Stomach (tissue), 9 donors: ENCODE measurements around the gene STX1A. TPM values are rescaled to one million over a fixed set of nuclear protein-coding genes. Genes with fewer than 3 reads are reported as not detected.
"Not testable (repeated sequence)": the region's sequence is repeated elsewhere in the genome, so short reads cannot be mapped to it uniquely, and the experiment has no call there.

ENCODE experiments used
- DNase-seq, 2 donors: peaks; one replicate each; pipeline versions ENCODE4 v3.0.0 to v3.0.0-alpha.2; 2013 to 2019
- H3K27ac ChIP-seq, 5 donors: fragments of 200-600 bp in 4 of 5; sonication (generic) in 4 of 5; one replicate each; pipeline ENCODE4 v1.5.1; 2013 to 2019; ENCODE audit warnings: mild to moderate bottlenecking in 1 of 5, moderate library complexity in 1 of 5
- H3K27me3 ChIP-seq, 3 donors: fragments of 200-600 bp; sonication (generic); one replicate each; pipeline ENCODE4 v1.5.1; 2017 to 2019; ENCODE audit warnings: mixed run types in 1 of 3
- H3K36me3 ChIP-seq, 4 donors: fragments of 200-600 bp; sonication (generic); 1 replicate in 3 of 4; 2 replicates in 1 of 4; pipeline ENCODE4 v1.5.1; 2016 to 2019
- H3K4me1 ChIP-seq, 4 donors: fragments of 200-600 bp; sonication (generic); one replicate each; pipeline ENCODE4 v1.5.1; 2016 to 2019
- H3K4me3 ChIP-seq, 4 donors: fragments of 200-600 bp; sonication (generic) in 3 of 4; one replicate each; pipeline ENCODE4 v1.5.1; 2016 to 2019; ENCODE audit warnings: mild to moderate bottlenecking in 1 of 4
- H3K9me3 ChIP-seq, 4 donors: fragments of 200-600 bp; sonication (generic); one replicate each; pipeline ENCODE4 v1.5.1; 2016 to 2019
- CTCF ChIP-seq, 7 experiments: fragments of 450-650 bp in 4 of 7; fragments of 200-600 bp in 3 of 7; sonication (generic) in 3 of 7; IDR thresholded peaks; one replicate each; pipeline ENCODE4 v1.5.1; 2016 to 2019; ENCODE audit warnings: antibody characterized with exemption in 7 of 7, control low read depth in 2 of 7, mild to moderate bottlenecking in 1 of 7
- EP300 ChIP-seq: sonication (generic); formaldehyde crosslinking; IDR thresholded peaks from one replicate; pipeline ENCODE4 v1.6.1; 2017; ENCODE audit warnings: antibody characterized with exemption
- POLR2A ChIP-seq, 4 donors: fragments of 450-650 bp; IDR thresholded peaks; one replicate each; pipeline ENCODE4 v1.6.1; 2016; ENCODE audit warnings: antibody characterized with exemption in 4 of 4, control low read depth in 2 of 4, mild to moderate bottlenecking in 1 of 4, moderate library complexity in 1 of 4
- POLR2AphosphoS5 ChIP-seq, 3 donors: sonication (generic); formaldehyde crosslinking; IDR thresholded peaks; one replicate each; pipeline ENCODE4 v1.6.1; 2016; ENCODE audit warnings: antibody characterized with exemption in 3 of 3
- WGBS, 5 donors: extraction: QIAGEN DNeasy Blood & Tissue Kit in 3 of 5; methylation state at CpG; one replicate each; pipeline versions ENCODE4 v1.1.5 to v1.1.7; 2013 to 2018; 5-methylcytosine and 5-hydroxymethylcytosine counted together
- intact Hi-C: fragments of 100-400 bp; cut with DNase I; formaldehyde crosslinking; loops from one replicate; pipeline ENCODE4 v1.15.1; 2023; ENCODE audit warnings: low total_unique reads
- polyA plus RNA-seq, 3 donors: library from polyadenylated mRNA; stranded (reverse); fragments of 200-250 nt; gene quantifications; one replicate each; pipeline ENCODE4 v1.2.3, GENCODE V29; 2013
- total RNA-seq, 5 donors: library from RNA; depleted of rRNA; stranded (reverse); fragments of >200 nt; gene quantifications; one replicate each; pipeline versions ENCODE4 v1.1.0 to v1.2.3, GENCODE V29; 2014 to 2016
- donor health status: healthy with polysubstance abuse.
- donor health status: Bipolar disorder and iron deficiency.
- donor health status: healthy.

STX1A gene
- total and polyA plus RNA-seq, 8 donors = 1.1 to 57.2 (median 4.2) TPM; not detected in 1

GRCh38 chr7:73723813-73724212 is 4.3 kb upstream of the STX1A start:
- 79 to 96% (median 90%) methylated on average over 3 of the region's 3 CpGs for WGBS, 5 donors
- no peak for DNase-seq
- Histone ChIP-seq H3K9me3 (no peaks in the 10 kb centered on the region), H3K36me3 (no peaks in the 10 kb centered on the region), H3K4me3 (no peak overlapping the region), H3K27me3 (peaks cover 0 to 19% (median 4%) of the 10 kb centered on the region in 3 donors), H3K4me1 (peaks cover 15 to 31% (median 22%) of the 10 kb centered on the region in 4 donors), H3K27ac (no peak overlapping the region)
- intact Hi-C loops = loop anchor here (5.0 kb wide), 1 partner anchor 117 kb away; no protein-coding TSS in a partner anchor
- no peak for TF ChIP-seq POLR2A (IDR thresholded peaks at IDR 0.05)
- TF ChIP-seq POLR2AphosphoS5 (IDR thresholded peaks at IDR 0.05) = no peak
- TF ChIP-seq CTCF (IDR thresholded peaks at IDR 0.05) = no peak
- no peak for TF ChIP-seq EP300

- Histone ChIP-seq H3K9me3 (no peaks in the 10 kb centered on the region), H3K36me3 (no peaks in the 10 kb centered on the region), H3K27me3 (peaks cover 0 to 23% (median 6%) of the 10 kb centered on the region in 3 donors), H3K27ac (no peak overlapping the region), H3K4me3 (no peak overlapping the region), H3K4me1 (peaks cover 25 to 41% (median 31%) of the 10 kb centered on the region in 4 donors)
- WGBS, 5 donors = 55 to 84% (median 72%) methylated on average over 6 of the region's 6 CpGs
- no peak for DNase-seq
- intact Hi-C loops = loop anchor here (5.0 kb wide), 1 partner anchor 115 kb away; no protein-coding TSS in a partner anchor
- TF ChIP-seq POLR2AphosphoS5 (IDR thresholded peaks at IDR 0.05) (no peak), EP300 (no peak), POLR2A (IDR thresholded peaks at IDR 0.05) (no peak), CTCF (IDR thresholded peaks at IDR 0.05) (no peak)
Observed at GRCh38 chr7:73722785-73723184, 3.3 kb upstream of the STX1A start.

DNA sequence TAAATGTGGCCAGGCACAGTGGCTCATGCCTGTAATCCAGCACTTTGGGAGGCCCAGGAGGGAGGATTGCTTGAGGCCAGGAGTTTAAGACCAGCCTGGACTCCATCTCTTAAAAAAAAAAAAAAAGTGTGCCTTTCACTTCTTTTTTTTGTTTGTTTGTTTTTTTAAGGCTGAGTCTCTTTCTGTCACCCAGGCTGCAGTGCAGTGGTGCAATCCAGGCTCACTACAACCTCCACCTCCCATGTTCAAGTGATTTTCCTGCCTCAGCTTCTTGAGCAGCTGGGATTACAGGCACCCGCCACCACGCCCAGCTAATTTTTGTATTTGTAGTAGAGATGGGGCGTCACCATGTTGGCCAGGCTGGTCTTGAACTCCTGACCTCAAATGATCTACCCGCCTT is 2.7 kb upstream of the STX1A start:
- Histone ChIP-seq H3K27me3 (peaks cover 0 to 17% (median 6%) of the 10 kb centered on the region in 3 donors), H3K4me1 (peaks cover 31 to 47% (median 37%) of the 10 kb centered on the region in 4 donors)
- DNase-seq, H3K36me3 ChIP-seq, H3K9me3 ChIP-seq, H3K27ac ChIP-seq, H3K4me3 ChIP-seq: not testable (repeated sequence)
- intact Hi-C loops = loop anchor here (5.0 kb wide), 1 partner anchor 115 kb away; no protein-coding TSS in a partner anchor
- 30 to 60% (median 47%) methylated on average over 4 of the region's 4 CpGs for WGBS, 5 donors

DNA sequence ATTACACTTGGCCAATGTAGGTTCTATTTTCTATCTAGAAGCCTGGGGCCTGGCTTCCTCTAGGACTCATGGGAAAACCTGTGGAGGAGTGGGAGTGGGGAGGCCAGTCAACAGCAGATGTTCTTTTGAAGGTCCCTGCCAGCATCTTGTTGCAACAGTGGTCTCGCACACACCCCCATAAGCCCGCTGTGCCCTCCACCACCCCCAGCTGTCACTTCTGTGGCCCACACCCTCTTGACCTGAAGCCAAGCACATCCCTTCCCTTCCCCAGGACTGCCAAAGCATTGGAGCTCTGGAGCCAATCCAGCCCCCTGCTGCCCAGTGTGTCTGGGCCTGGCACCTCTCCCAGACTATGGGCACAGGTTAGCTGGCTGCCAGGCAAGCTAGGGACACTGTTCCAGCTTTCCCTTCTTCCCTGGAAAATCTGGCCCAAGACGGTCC is 1.9 kb upstream of the STX1A start:
- peaks cover 0 to 9% (median 6%) of the 10 kb centered on the region in 3 donors for H3K27me3 ChIP-seq
- H3K36me3 ChIP-seq = no peaks in the 10 kb centered on the region
- peaks cover 36 to 55% (median 43%) of the 10 kb centered on the region in 4 donors for H3K4me1 ChIP-seq
- intact Hi-C loops = loop anchor here (5.0 kb wide), 1 partner anchor 114 kb away; no protein-coding TSS in a partner anchor
- H3K4me3 ChIP-seq = no peak overlapping the region
- TF ChIP-seq POLR2A (IDR thresholded peaks at IDR 0.05) = no peak
- TF ChIP-seq POLR2AphosphoS5 (IDR thresholded peaks at IDR 0.05) = no peak
- no peak for TF ChIP-seq EP300
- no peak for TF ChIP-seq CTCF (IDR thresholded peaks at IDR 0.05)
- WGBS, 5 donors = 30 to 43% (median 33%) methylated on average over 3 of the region's 3 CpGs
- H3K27ac ChIP-seq = peak overlapping the region in 2 of 5 donors; percentile 16 to 49
- no peaks in the 10 kb centered on the region for H3K9me3 ChIP-seq
- DNase-seq = peak; percentile 56 to 90

- WGBS, 5 donors = 92 to 95% (median 94%) methylated on average over 9 of the region's 9 CpGs
- Histone ChIP-seq H3K4me1 (peaks cover 46 to 65% (median 53%) of the 10 kb centered on the region in 4 donors), H3K27ac (peak overlapping the region in 1 of 5 donors; percentile 61)
- not testable (repeated sequence) for H3K27me3 ChIP-seq, DNase-seq, H3K9me3 ChIP-seq, H3K36me3 ChIP-seq, H3K4me3 ChIP-seq
- intact Hi-C loops = loop anchor here (5.0 kb wide), 1 partner anchor 113 kb away; no protein-coding TSS in a partner anchor
Observed at GRCh38 chr7:73720443-73720842, 974 bp upstream of the STX1A start.
